ENCODE measurements around the gene FAM32A.
"Not testable (repeated sequence)": the region's sequence is repeated elsewhere in the genome, so short reads cannot be mapped to it uniquely, and the experiment has no call there.

The FAM32A gene

GRCh38 chr19:16164222-16164890, 20.9 kb upstream of the FAM32A start:
- DNase-seq (ENCODE audit: low read depth): no peak

- DNase-seq (ENCODE audit: low read depth): no peak
Observed at GRCh38 chr19:16166417-16166816, 18.8 kb upstream of the FAM32A start.

- DNase-seq (ENCODE audit: low read depth): no peak
Observed at GRCh38 chr19:16167055-16167454, 18.2 kb upstream of the FAM32A start.

- no peak for DNase-seq (ENCODE audit: low read depth)
Observed at GRCh38 chr19:16168465-16169081, 16.6 kb upstream of the FAM32A start.

GRCh38 chr19:16170134-16170533, 15.1 kb upstream of the FAM32A start:
- no peak for DNase-seq (ENCODE audit: low read depth)

GRCh38 chr19:16175954-16176353, 9.3 kb upstream of the FAM32A start:
- no peak for DNase-seq (ENCODE audit: low read depth)

GRCh38 chr19:16178866-16179265, 6.3 kb upstream of the FAM32A start:
- DNase-seq (ENCODE audit: low read depth): not testable (repeated sequence)

- peak; percentile 69 for DNase-seq (ENCODE audit: low read depth)
Observed at GRCh38 chr19:16180611-16181010, 4.6 kb upstream of the FAM32A start.

GRCh38 chr19:16184665-16185122, 516 bp upstream of the FAM32A start:
- DNase-seq (ENCODE audit: low read depth): no peak

- no peak for DNase-seq (ENCODE audit: low read depth)
Observed at GRCh38 chr19:16185768-16186123, 536 bp downstream of the FAM32A start.

- no peak for DNase-seq (ENCODE audit: low read depth)
Observed at GRCh38 chr19:16188521-16188920, 3.3 kb downstream of the FAM32A start.

GRCh38 chr19:16190198-16190597, 5.0 kb downstream of the FAM32A start:
- DNase-seq (ENCODE audit: low read depth): no peak

GRCh38 chr19:16190736-16191135, 5.5 kb downstream of the FAM32A start:
- no peak for DNase-seq (ENCODE audit: low read depth)

GRCh38 chr19:16191216-16191908, 6.2 kb downstream of the FAM32A start:
- no peak for DNase-seq (ENCODE audit: low read depth)

- DNase-seq (ENCODE audit: low read depth): no peak
Observed at GRCh38 chr19:16193466-16193865, 8.3 kb downstream of the FAM32A start.

GRCh38 chr19:16197188-16197621, 12.0 kb downstream of the FAM32A start:
- peak; percentile 84 for DNase-seq (ENCODE audit: low read depth)

- peak; percentile 98 for DNase-seq (ENCODE audit: low read depth)
Observed at GRCh38 chr19:16197622-16198369, 12.6 kb downstream of the FAM32A start, which contains the start of gene AP1M1. Gene AP1M1, plus strand, starts transcription at chr19:16197911. Its CDS starts 116 bp downstream, at chr19:16198027.

GRCh38 chr19:16198370-16198651, 13.1 kb downstream of the FAM32A start:
- DNase-seq (ENCODE audit: low read depth): no peak

- DNase-seq (ENCODE audit: low read depth): no peak
Observed at GRCh38 chr19:16199275-16199932, 14.2 kb downstream of the FAM32A start.

GRCh38 chr19:16200038-16201010, 15.1 kb downstream of the FAM32A start:
- DNase-seq (ENCODE audit: low read depth): no peak

GRCh38 chr19:16201011-16201391, 15.8 kb downstream of the FAM32A start:
- DNase-seq (ENCODE audit: low read depth): no peak
